ENCODE data around the gene CERS3. TPM values are rescaled to one million over a fixed set of nuclear protein-coding genes. Genes with fewer than 3 reads are reported as not detected.

CERS3 gene
- total RNA-seq, 2 experiments from 2014 or later, result not detected

GRCh38 chr15:100547961-100548360 lies 19.2 kb upstream of the CERS3 start:
- no peak overlapping the region for H3K27ac Mint-ChIP-seq
- H3K4me1 Mint-ChIP-seq (ENCODE audit: low read depth), result peaks cover 3% of the 10 kb centered on the region
- H3K27me3 Mint-ChIP-seq, result no peaks in the 10 kb centered on the region
- peaks cover 17% of the 10 kb centered on the region for H3K36me3 Mint-ChIP-seq (ENCODE audit: low read depth)
- peaks cover 1% of the 10 kb centered on the region for H3K9me3 Mint-ChIP-seq
- DNase-seq (no peak), ATAC-seq (no peak)
- intact Hi-C loops (cut with micrococcal nuclease), result no loop called here
- ChIA-PET POLR2A (no interaction called here), CTCF (interaction anchor here (1.6 kb wide), 1 partner anchor 22 kb away, joined by 3 read pairs; no protein-coding TSS in a partner anchor)
- H3K4me3 Mint-ChIP-seq, result no peak overlapping the region
- no peak for TF ChIP-seq CTCF (IDR thresholded peaks at IDR 0.05)

- Mint-ChIP-seq H3K4me3 (no peak overlapping the region), H3K27me3 (no peaks in the 10 kb centered on the region), H3K36me3 (ENCODE audit: low read depth) (peaks cover 3% of the 10 kb centered on the region), H3K27ac (no peak overlapping the region), H3K4me1 (ENCODE audit: low read depth) (peaks cover 3% of the 10 kb centered on the region), H3K9me3 (peaks cover 1% of the 10 kb centered on the region)
- no peak for TF ChIP-seq CTCF (IDR thresholded peaks at IDR 0.05)
- POLR2A ChIA-PET, result no interaction called here
- ATAC-seq (no peak), DNase-seq (no peak)
- intact Hi-C loops (cut with micrococcal nuclease), result no loop called here
- CTCF ChIA-PET, result no interaction called here
Measured at GRCh38 chr15:100544946-100545345, 16.2 kb upstream of the CERS3 start.

GRCh38 chr15:100544338-100544841 lies 15.6 kb upstream of the CERS3 start:
- intact Hi-C loops (cut with micrococcal nuclease), result no loop called here
- H3K9me3 Mint-ChIP-seq, result no peaks in the 10 kb centered on the region
- no peaks in the 10 kb centered on the region for H3K36me3 Mint-ChIP-seq (ENCODE audit: low read depth)
- POLR2A ChIA-PET, result no interaction called here
- no peak overlapping the region for H3K27ac Mint-ChIP-seq
- H3K4me3 Mint-ChIP-seq, result no peak overlapping the region
- ATAC-seq (no peak), DNase-seq (no peak)
- CTCF ChIA-PET, result no interaction called here
- no peak for TF ChIP-seq CTCF (IDR thresholded peaks at IDR 0.05)
- peaks cover 3% of the 10 kb centered on the region for H3K4me1 Mint-ChIP-seq (ENCODE audit: low read depth)
- H3K27me3 Mint-ChIP-seq, result no peaks in the 10 kb centered on the region

- Mint-ChIP-seq H3K4me1 (ENCODE audit: low read depth) (peaks cover 3% of the 10 kb centered on the region), H3K4me3 (no peak overlapping the region), H3K9me3 (peaks cover 4% of the 10 kb centered on the region), H3K27ac (no peak overlapping the region), H3K36me3 (ENCODE audit: low read depth) (no peaks in the 10 kb centered on the region), H3K27me3 (no peaks in the 10 kb centered on the region)
- DNase-seq (no peak), ATAC-seq (no peak)
- POLR2A ChIA-PET, result no interaction called here
- intact Hi-C loops (cut with micrococcal nuclease), result no loop called here
- CTCF ChIA-PET, result interaction anchor here (1.4 kb wide), 1 partner anchor 24 kb away, joined by 3 read pairs; no protein-coding TSS in a partner anchor
- no peak for TF ChIP-seq CTCF (IDR thresholded peaks at IDR 0.05)
Measured at GRCh38 chr15:100542290-100542689, 13.5 kb upstream of the CERS3 start.

- no peaks in the 10 kb centered on the region for H3K27me3 Mint-ChIP-seq
- DNase-seq, result no peak
- intact Hi-C loops (cut with micrococcal nuclease), result no loop called here
- no peaks in the 10 kb centered on the region for H3K36me3 Mint-ChIP-seq (ENCODE audit: low read depth)
- TF ChIP-seq CTCF (IDR thresholded peaks at IDR 0.05), result no peak
- H3K9me3 Mint-ChIP-seq, result peaks cover 4% of the 10 kb centered on the region
- no peaks in the 10 kb centered on the region for H3K4me1 Mint-ChIP-seq (ENCODE audit: low read depth)
- CTCF ChIA-PET, result no interaction called here
- no peak overlapping the region for H3K4me3 Mint-ChIP-seq
- H3K27ac Mint-ChIP-seq, result no peak overlapping the region
- POLR2A ChIA-PET, result no interaction called here
- ATAC-seq, result no peak
Measured at GRCh38 chr15:100537331-100537730, 8.6 kb upstream of the CERS3 start.

Measured in activated CD8-positive, alpha-beta T cell treated with anti-CD3 and anti-CD28 coated beads for 36 hours (primary cell).